Keratinocyte (primary cell): ENCODE measurements around the gene HIGD2A. TPM values are rescaled to one million over a fixed set of nuclear protein-coding genes. Genes with fewer than 3 reads are reported as not detected.

Source experiments
- DNase-seq: peaks from one replicate; pipeline ENCODE4 v3.0.0-alpha.2; 2011; ENCODE audit warnings: low read depth, missing footprints, low spot score
- FAIRE-seq: peaks from 2 replicates; lab custom pipeline; 2011; peaks lifted over from hg19 to GRCh38; lab: Jason Lieb, UNC
- H2AFZ ChIP-seq: 2 replicates; pipeline ENCODE4 v1.6.0; 2012; ENCODE audit warnings: low read length, control low read depth, inconsistent platforms; ENCODE audit not compliant: control insufficient read depth
- H3K27ac ChIP-seq: 2 replicates; pipeline ENCODE4 v1.5.1; 2011; ENCODE audit warnings: low read length; ENCODE audit not compliant: control insufficient read depth, insufficient read depth
- H3K27me3 ChIP-seq: 3 replicates; pipeline ENCODE4 v1.6.0; 2011; ENCODE audit warnings: low read length; ENCODE audit not compliant: control insufficient read depth, insufficient read depth; ENCODE audit errors: extremely low read depth
- H3K36me3 ChIP-seq, 2 experiments: 2 replicates in 1 of 2; 3 replicates in 1 of 2; pipeline ENCODE4 v1.5.1; 2011; ENCODE audit warnings: low read length in 2 of 2, mild to moderate bottlenecking in 1 of 2; ENCODE audit not compliant: control insufficient read depth in 2 of 2, insufficient read depth in 2 of 2; ENCODE audit errors: extremely low read depth in 1 of 2
- H3K4me1 ChIP-seq: 3 replicates; pipeline ENCODE4 v1.5.1; 2011; ENCODE audit warnings: low read length; ENCODE audit not compliant: control insufficient read depth, insufficient read depth; ENCODE audit errors: extremely low read depth
- H3K4me2 ChIP-seq: 3 replicates; pipeline ENCODE4 v1.6.0; 2011; ENCODE audit warnings: low read depth, low read length; ENCODE audit not compliant: control insufficient read depth, insufficient read depth; ENCODE audit errors: extremely low read depth
- H3K4me3 ChIP-seq, 3 experiments: fragments of 200-600 bp in 1 of 3; sonication (generic) in 1 of 3; 2 replicates in 2 of 3; 3 replicates in 1 of 3; pipeline ENCODE4 v1.5.1; 2011 to 2016; ENCODE audit warnings: low read length in 3 of 3, mild to moderate bottlenecking in 3 of 3, control low read depth in 2 of 3, inconsistent platforms in 1 of 3, low read depth in 1 of 3, mixed read lengths in 1 of 3, mixed run types in 1 of 3, moderate library complexity in 1 of 3; ENCODE audit not compliant: control insufficient read depth in 2 of 3, insufficient read depth in 2 of 3; ENCODE audit errors: extremely low read depth in 1 of 3
- H3K79me2 ChIP-seq: 2 replicates; pipeline ENCODE4 v1.6.0; 2012; ENCODE audit warnings: low read length; ENCODE audit not compliant: control insufficient read depth, insufficient read depth
- H3K9ac ChIP-seq: 3 replicates; pipeline ENCODE4 v1.6.0; 2011; ENCODE audit warnings: low read length; ENCODE audit not compliant: control insufficient read depth, insufficient read depth; ENCODE audit errors: extremely low read depth
- H3K9me1 ChIP-seq: 3 replicates; pipeline ENCODE4 v1.6.0; 2011; ENCODE audit warnings: low read length; ENCODE audit not compliant: control insufficient read depth, insufficient read depth; ENCODE audit errors: extremely low read depth
- H3K9me3 ChIP-seq: 2 replicates; pipeline ENCODE4 v1.5.1; 2012; ENCODE audit warnings: low read depth, low read length; ENCODE audit not compliant: control insufficient read depth
- H4K20me1 ChIP-seq: 3 replicates; pipeline ENCODE4 v1.6.0; 2011; ENCODE audit warnings: low read length; ENCODE audit not compliant: control insufficient read depth, insufficient read depth; ENCODE audit errors: extremely low read depth
- EZH2 ChIP-seq: IDR thresholded peaks from one replicate; pipeline ENCODE4 v1.6.1; 2012; ENCODE audit warnings: inconsistent platforms, mild to moderate bottlenecking, low read length, moderate library complexity
- dilution Hi-C: fragments of 300-500 bp; cut with MboI; formaldehyde crosslinking; loops from one replicate; pipeline ENCODE4 v1.7.0; 2020; ENCODE audit warnings: low sequenced_read_pairs; ENCODE audit not compliant: extremely low pct_ligation_motif_present
- polyA plus RNA-seq, 5 experiments: library from polyadenylated mRNA; depleted of rRNA in 3 of 5; stranded (reverse) in 3 of 5; stranded (forward) in 1 of 5; unstranded in 1 of 5; fragments of >200 nt; gene quantifications; 1 replicate in 1 of 5; 2 replicates in 3 of 5; 3 replicates in 1 of 5; pipeline versions ENCODE4 v1.2.1 to v1.2.3, GENCODE V29; 2011 to 2012; ENCODE audit warnings: missing spikeins in 2 of 5, low read depth in 1 of 5, low replicate concordance in 1 of 5
- TF ChIP-seq, protein P1 (sequence below), 3 experiments: IDR thresholded peaks in 1 of 3; conservative IDR thresholded peaks in 1 of 3; optimal IDR thresholded peaks in 1 of 3; 2 replicates in 2 of 3; 3 replicates in 1 of 3; pipeline versions ENCODE3 to v1.5.1; 2011; ENCODE audit warnings: low read length in 3 of 3, mild to moderate bottlenecking in 3 of 3, moderate library complexity in 2 of 3, control low read depth in 1 of 3, inconsistent platforms in 1 of 3; ENCODE audit not compliant: insufficient read depth in 2 of 3; ENCODE audit errors: extremely low read depth in 1 of 3

Gene HIGD2A
- polyA plus RNA-seq, 1 donor (not counting 4 experiments of a cell fraction or from before 2014, with no cell fraction given), result 74.6 TPM

DNA sequence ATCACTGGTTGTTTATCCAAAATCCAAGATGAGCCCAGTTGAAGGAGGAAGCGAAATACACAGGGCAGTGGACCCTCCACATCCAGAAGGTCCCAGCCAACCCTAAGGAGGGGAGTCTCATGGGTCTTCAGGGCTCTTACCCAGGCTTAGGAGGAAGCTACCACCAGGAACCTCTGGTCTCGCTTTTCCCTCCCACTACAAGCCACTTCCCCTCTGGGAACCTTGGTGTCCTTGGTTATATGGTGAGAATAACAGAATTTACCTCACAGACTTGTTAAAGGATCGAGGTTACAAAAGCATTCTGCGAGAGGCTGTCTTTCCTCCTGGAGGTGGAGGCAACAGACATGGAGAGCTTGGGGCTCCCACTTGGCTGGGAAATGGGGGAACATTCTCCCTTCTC, 3.4 kb downstream of the HIGD2A start:
- Histone ChIP-seq H3K4me1 (peaks cover 11% of the 10 kb centered on the region), H3K4me3 (no peak overlapping the region), H3K9me3 (no peaks in the 10 kb centered on the region), H2AFZ (no peak overlapping the region), H3K4me2 (no peak overlapping the region), H3K36me3 (peaks cover 47 to 53% of the 10 kb centered on the region in 2 experiments), H3K79me2 (peaks cover 31% of the 10 kb centered on the region), H3K9ac (no peak overlapping the region), H3K27me3 (no peaks in the 10 kb centered on the region), H3K9me1 (no peaks in the 10 kb centered on the region), H3K27ac (no peak overlapping the region), H4K20me1 (no peaks in the 10 kb centered on the region)
- no peak for DNase-seq
- dilution Hi-C loops, result no loop called here
- no peak for FAIRE-seq
- no peak for TF ChIP-seq EZH2
- TF ChIP-seq, protein P1, sequence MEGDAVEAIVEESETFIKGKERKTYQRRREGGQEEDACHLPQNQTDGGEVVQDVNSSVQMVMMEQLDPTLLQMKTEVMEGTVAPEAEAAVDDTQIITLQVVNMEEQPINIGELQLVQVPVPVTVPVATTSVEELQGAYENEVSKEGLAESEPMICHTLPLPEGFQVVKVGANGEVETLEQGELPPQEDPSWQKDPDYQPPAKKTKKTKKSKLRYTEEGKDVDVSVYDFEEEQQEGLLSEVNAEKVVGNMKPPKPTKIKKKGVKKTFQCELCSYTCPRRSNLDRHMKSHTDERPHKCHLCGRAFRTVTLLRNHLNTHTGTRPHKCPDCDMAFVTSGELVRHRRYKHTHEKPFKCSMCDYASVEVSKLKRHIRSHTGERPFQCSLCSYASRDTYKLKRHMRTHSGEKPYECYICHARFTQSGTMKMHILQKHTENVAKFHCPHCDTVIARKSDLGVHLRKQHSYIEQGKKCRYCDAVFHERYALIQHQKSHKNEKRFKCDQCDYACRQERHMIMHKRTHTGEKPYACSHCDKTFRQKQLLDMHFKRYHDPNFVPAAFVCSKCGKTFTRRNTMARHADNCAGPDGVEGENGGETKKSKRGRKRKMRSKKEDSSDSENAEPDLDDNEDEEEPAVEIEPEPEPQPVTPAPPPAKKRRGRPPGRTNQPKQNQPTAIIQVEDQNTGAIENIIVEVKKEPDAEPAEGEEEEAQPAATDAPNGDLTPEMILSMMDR (optimal IDR thresholded peaks at IDR 0.05 in 1 of 3, IDR thresholded peaks at IDR 0.05 in 1 of 3, conservative IDR thresholded peaks at IDR 0.05 in 1 of 3; ENCODE audit: extremely low read depth in 1 of 3, insufficient read depth in 2 of 3, low read length in 3 of 3), result no peak

DNA sequence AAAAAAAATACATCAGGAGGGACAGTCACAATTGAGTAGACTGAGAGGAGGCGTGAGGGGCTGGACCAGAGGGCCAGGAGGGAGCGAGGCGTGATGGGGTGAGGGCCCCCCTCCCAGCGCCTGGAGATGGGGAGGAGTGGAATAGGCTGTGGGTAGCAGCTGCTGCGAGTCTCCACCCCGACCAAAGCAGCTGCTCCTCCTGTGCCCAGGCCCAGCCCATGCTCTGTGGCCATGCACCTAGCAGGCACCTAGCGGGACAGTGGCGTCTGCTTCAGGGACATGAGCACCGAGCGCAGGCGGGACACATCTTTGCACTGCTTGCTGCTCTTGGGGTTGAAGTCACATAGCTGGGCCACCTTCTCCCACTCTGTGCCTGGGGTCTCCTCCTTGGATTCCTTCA, 4.0 kb downstream of the HIGD2A start:
- no peaks in the 10 kb centered on the region for H4K20me1 ChIP-seq
- H3K36me3 ChIP-seq, result peaks cover 49 to 55% of the 10 kb centered on the region in 2 experiments
- H3K9me1 ChIP-seq, result no peaks in the 10 kb centered on the region
- no peaks in the 10 kb centered on the region for H3K27me3 ChIP-seq
- peaks cover 27% of the 10 kb centered on the region for H3K79me2 ChIP-seq
- H3K4me1 ChIP-seq, result peaks cover 6% of the 10 kb centered on the region
- no peak for DNase-seq
- no peak overlapping the region for H3K4me3 ChIP-seq
- no peak overlapping the region for H3K4me2 ChIP-seq
- H2AFZ ChIP-seq, result no peak overlapping the region
- no peak overlapping the region for H3K9ac ChIP-seq
- H3K9me3 ChIP-seq, result no peaks in the 10 kb centered on the region
- no peak for FAIRE-seq
- dilution Hi-C loops, result no loop called here
- TF ChIP-seq, protein P1 (optimal IDR thresholded peaks at IDR 0.05 in 1 of 3, IDR thresholded peaks at IDR 0.05 in 1 of 3, conservative IDR thresholded peaks at IDR 0.05 in 1 of 3; ENCODE audit: extremely low read depth in 1 of 3, insufficient read depth in 2 of 3, low read length in 3 of 3), result no peak
- TF ChIP-seq EZH2, result no peak
- H3K27ac ChIP-seq, result no peak overlapping the region
